OCI-M1 (cell line): ENCODE results near the gene CMTM4.

Source experiments
- DNase-seq: peaks from one replicate; lab custom pipeline; 2025; lab: John Stamatoyannopoulos, UW

Gene CMTM4

GRCh38 chr16:66696669-66697630 lies at the start of gene CMTM4:
TSS of gene CMTM4 (minus strand) at chr16:66696743. CDS start at chr16:66696525, 218 bp downstream.
- DNase-seq = peak; percentile 88

GRCh38 chr16:66746048-66746447 lies 49.5 kb upstream of the CMTM4 start:
- no peak for DNase-seq

GRCh38 chr16:66741950-66742808 lies 45.6 kb upstream of the CMTM4 start:
- no peak for DNase-seq

- DNase-seq = peak; percentile 56
These were observed 44.8 kb upstream of the CMTM4 start for GRCh38 chr16:66741169-66741900.

- peak; percentile 43 for DNase-seq
These were observed 44.0 kb upstream of the CMTM4 start for GRCh38 chr16:66740533-66740932.

- DNase-seq = peak; percentile 70
These were observed 43.5 kb upstream of the CMTM4 start for GRCh38 chr16:66740010-66740409.

- no peak for DNase-seq
These were observed 39.3 kb upstream of the CMTM4 start for GRCh38 chr16:66735891-66736290.

GRCh38 chr16:66731101-66731500 lies 34.6 kb upstream of the CMTM4 start:
- no peak for DNase-seq

GRCh38 chr16:66728804-66729203 lies 32.3 kb upstream of the CMTM4 start:
- no peak for DNase-seq

GRCh38 chr16:66728117-66728787 lies 31.7 kb upstream of the CMTM4 start:
- DNase-seq = peak; percentile 76

GRCh38 chr16:66720766-66721165 lies 24.2 kb upstream of the CMTM4 start:
- DNase-seq = no peak

- DNase-seq = no peak
These were observed 22.7 kb upstream of the CMTM4 start for GRCh38 chr16:66719246-66719645.

GRCh38 chr16:66717776-66718175 lies 21.2 kb upstream of the CMTM4 start:
- DNase-seq = no peak

GRCh38 chr16:66717112-66717675 lies 20.7 kb upstream of the CMTM4 start:
- DNase-seq = peak; percentile 68

- no peak for DNase-seq
These were observed 18.2 kb upstream of the CMTM4 start for GRCh38 chr16:66714654-66715307.

GRCh38 chr16:66714062-66714461 lies 17.5 kb upstream of the CMTM4 start:
- DNase-seq = no peak

- DNase-seq = no peak
These were observed 16.5 kb upstream of the CMTM4 start for GRCh38 chr16:66713076-66713475.

GRCh38 chr16:66712512-66712911 lies 16.0 kb upstream of the CMTM4 start:
- DNase-seq = no peak

GRCh38 chr16:66711581-66711980 lies 15.0 kb upstream of the CMTM4 start:
- no peak for DNase-seq

- DNase-seq = no peak
These were observed 9.9 kb upstream of the CMTM4 start for GRCh38 chr16:66706506-66706880.
